ENCODE results near the gene SMAD2.

GRCh38 chr18:47944972-47945852 is 14.8 kb upstream of the SMAD2 start:
- TF ChIP-seq EZH2 (IDR thresholded peaks at IDR 0.05; ENCODE audit: borderline replicate concordance, low read depth, low read length, poor library complexity, severe bottlenecking) (no peak), CTCF (conservative IDR thresholded peaks at IDR 0.05; ENCODE audit: low read depth, low read length) (no peak)

Measured in A673 (cell line).